ENCODE data around the gene L2HGDH.

L2HGDH gene

GRCh38 chr14:50272498-50272897 is 39.5 kb downstream of the L2HGDH start:
- peak; percentile 20 for DNase-seq

GRCh38 chr14:50270932-50271331 is 41.1 kb downstream of the L2HGDH start:
- no peak for DNase-seq

GRCh38 chr14:50265029-50265428 is 47.0 kb downstream of the L2HGDH start:
- no peak for DNase-seq

- no peak for DNase-seq
Observed at GRCh38 chr14:50263321-50263720, 48.7 kb downstream of the L2HGDH start.

- DNase-seq: no peak
Observed at GRCh38 chr14:50262865-50263264, 49.2 kb downstream of the L2HGDH start.

- DNase-seq: peak; percentile 41
Observed at GRCh38 chr14:50260511-50260910, 51.5 kb downstream of the L2HGDH start.

GRCh38 chr14:50260072-50260471 is 52.0 kb downstream of the L2HGDH start:
- DNase-seq: no peak

- DNase-seq: no peak
Observed at GRCh38 chr14:50257732-50258131, 54.3 kb downstream of the L2HGDH start.

GRCh38 chr14:50254248-50254647 is 57.8 kb downstream of the L2HGDH start:
- DNase-seq: no peak

GRCh38 chr14:50249136-50249775 is 62.8 kb downstream of the L2HGDH start:
- no peak for DNase-seq

- DNase-seq: no peak
Observed at GRCh38 chr14:50247245-50247644, 64.8 kb downstream of the L2HGDH start.

- no peak for DNase-seq
Observed at GRCh38 chr14:50242566-50243310, 69.3 kb downstream of the L2HGDH start.

- DNase-seq: no peak
Observed at GRCh38 chr14:50242096-50242495, 69.9 kb downstream of the L2HGDH start.

- no peak for DNase-seq
Observed at GRCh38 chr14:50237427-50237826, 74.6 kb downstream of the L2HGDH start.

- DNase-seq: peak; percentile 25
Observed at GRCh38 chr14:50233951-50234250, 78.1 kb downstream of the L2HGDH start.

GRCh38 chr14:50233166-50233950 is 78.7 kb downstream of the L2HGDH start:
- DNase-seq: no peak

GRCh38 chr14:50232276-50232642 is 79.8 kb downstream of the L2HGDH start:
- DNase-seq: no peak

GRCh38 chr14:50231475-50232275 is 80.4 kb downstream of the L2HGDH start, which contains the start of gene SOS2:
Gene SOS2 (minus strand): TSS chr14:50231578. CDS start chr14:50231283, 295 bp downstream.
- peak; percentile 84 for DNase-seq

- peak; percentile 61 for DNase-seq
Observed at GRCh38 chr14:50230701-50231474, 81.1 kb downstream of the L2HGDH start.

- DNase-seq: no peak
Observed at GRCh38 chr14:50230401-50230700, 81.7 kb downstream of the L2HGDH start.

GRCh38 chr14:50229681-50230080 is 82.3 kb downstream of the L2HGDH start:
- DNase-seq: no peak

- no peak for DNase-seq
Observed at GRCh38 chr14:50228313-50228712, 83.7 kb downstream of the L2HGDH start.

- no peak for DNase-seq
Observed at GRCh38 chr14:50225974-50226297, 86.1 kb downstream of the L2HGDH start.
